Inflammatory macrophage treated with lipopolysaccharide for 4 hours (primary cell): ENCODE results near the gene BAG2.

Experiments
- DNase-seq: peaks from one replicate; pipeline ENCODE4 v3.0.0-alpha.2; 2020

The BAG2 gene

DNA sequence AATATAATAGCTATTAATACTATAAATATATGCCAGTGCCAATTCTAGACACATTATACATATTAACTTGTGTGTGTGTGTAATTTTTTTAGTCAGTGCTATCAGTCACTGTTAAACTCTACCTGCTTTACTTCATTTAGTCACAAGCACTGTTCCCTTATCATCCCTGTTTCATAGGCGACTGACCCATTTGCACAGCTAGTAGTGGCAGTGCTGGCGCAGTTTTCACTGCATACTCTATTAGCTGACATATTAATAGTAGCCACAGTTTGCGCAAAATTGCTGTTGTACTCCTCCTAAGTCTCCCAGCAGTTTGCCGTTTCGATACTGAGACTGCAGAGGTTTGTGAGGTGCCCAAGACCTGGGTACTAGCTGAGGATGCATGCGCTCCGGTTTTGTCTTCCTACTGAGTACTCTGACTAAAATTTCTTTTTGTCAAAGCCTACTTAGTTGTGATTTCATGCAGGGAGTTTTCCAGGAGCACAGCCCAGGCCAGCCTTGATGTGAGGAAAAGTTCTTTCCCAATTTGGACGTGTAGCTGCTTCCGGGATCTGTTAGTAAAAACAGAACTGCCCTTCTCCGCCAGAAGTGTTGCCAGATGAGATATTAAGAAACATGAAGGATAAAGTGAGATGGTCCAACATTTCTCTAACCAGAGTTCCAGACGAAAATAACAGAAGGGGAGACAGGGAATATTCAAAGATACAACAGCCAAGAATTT, 5.6 kb downstream of the BAG2 start:
- DNase-seq, result no peak

DNA sequence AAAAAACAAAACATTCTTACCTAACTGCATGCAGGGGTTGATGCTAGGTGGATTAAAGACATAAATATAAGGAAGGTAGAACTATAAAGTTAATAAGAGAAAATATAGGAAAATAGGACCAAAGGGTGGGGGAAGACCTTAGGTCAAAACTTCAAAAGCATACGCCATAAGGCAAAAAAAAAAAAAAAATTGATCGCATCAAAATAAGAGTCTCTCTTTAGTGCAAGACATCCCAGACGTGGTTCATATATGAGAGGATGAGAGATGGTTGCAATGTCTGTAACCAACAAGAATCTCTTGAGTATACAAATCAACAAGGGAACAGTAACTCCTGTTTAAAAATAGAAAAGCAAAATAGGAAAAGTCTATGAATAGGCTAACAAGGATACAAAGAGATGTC, 8.5 kb downstream of the BAG2 start:
- no peak for DNase-seq

GRCh38 chr6:57182017-57182432, 9.9 kb downstream of the BAG2 start:
- no peak for DNase-seq

GRCh38 chr6:57183336-57183735, 11.2 kb downstream of the BAG2 start:
- DNase-seq, result no peak

DNA sequence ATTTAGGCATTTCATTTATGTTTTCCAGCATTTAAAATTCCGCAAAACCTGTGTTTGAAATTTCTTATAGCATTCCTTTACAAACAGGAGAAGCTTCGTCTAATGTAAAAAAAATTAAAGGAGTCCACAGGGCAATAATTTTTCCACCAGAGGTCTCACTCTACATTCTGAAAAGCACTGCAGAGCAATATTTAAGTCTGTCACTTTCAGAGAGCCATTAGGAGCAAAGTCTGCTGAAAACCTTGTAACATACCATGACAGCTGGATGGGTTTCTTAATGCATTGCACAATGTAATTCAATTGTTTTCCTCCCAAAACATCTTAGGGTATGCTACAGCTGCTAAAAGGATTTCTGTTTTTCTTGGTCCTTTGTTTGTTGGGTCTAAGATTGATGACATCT, 18.0 kb downstream of the BAG2 start:
- DNase-seq, result peak; percentile 5

- no peak for DNase-seq
Observed at GRCh38 chr6:57193177-57193576, 21.1 kb downstream of the BAG2 start.

GRCh38 chr6:57195457-57195856, 23.3 kb downstream of the BAG2 start:
- DNase-seq, result no peak

DNA sequence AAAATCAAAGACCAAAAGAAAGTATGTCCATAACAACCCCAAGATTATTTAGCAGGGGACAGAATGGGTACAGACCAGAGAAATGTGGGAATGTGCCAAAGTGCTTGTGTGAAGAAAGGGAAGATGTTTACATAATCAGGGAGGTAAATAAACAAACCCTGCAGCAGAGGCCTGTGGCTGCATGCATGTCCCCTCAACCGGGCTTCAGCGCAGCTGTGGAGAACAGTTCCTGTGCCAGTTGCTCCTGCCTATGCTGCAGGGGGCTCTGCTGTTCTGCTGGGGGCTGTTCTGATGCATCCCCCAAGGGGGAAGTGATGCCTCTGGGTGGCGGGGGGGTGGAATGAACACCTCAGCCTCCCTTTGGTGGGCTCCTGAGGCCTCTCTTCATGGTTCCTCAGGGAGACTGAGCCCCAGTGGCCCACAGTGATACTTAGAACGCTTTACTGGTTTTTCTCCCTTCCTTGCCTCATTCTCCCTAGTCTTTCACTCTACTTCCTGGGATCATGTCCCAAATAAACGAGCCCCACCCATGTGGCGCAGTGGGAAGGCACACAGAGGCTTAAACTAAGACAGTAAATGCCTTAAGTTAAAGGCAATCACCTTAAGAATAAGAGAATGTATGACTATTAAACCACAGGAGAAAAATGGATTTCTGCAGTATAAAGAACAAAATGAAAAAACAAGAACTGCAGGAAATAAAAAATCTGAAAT, 27.0 kb downstream of the BAG2 start:
- DNase-seq, result no peak

DNA sequence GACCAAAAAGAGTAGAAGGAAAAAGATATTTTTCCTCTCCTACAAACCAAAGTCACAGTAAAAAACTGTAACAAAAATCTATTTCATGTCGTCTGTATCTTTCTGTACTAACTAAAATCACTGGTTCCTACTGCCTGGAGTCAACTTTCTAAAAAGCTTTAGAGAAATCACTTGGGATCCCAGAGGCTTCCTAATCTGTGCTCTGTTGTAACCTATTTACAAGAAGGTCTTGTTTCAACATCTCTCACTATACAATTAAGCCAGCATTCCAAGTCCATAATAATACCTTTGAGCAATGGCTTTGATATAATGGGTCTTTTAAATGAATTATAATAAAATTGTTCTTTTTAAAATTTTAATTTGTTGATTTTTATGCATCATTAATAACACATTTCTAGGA, 29.6 kb downstream of the BAG2 start:
- no peak for DNase-seq

- DNase-seq, result no peak
Observed at GRCh38 chr6:57205550-57206328, 33.6 kb downstream of the BAG2 start.

DNA sequence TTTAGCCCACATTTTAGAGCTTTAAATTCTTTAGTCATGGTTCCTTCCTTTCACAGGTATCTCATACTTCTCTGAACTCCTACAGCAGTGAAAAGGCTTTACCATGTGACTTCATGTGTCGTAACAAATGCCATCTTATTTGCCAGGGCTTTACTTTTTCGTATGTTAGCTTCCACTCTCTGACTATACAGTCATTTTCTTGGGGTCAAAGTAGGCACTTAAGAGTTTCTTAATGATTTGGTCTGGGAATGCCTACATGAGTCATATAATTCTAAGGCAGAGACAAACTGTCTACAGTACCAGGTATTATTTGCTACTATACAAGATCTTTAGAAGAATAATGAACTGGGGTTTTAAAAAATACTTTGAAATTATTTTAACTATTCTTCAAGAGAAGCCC, 35.0 kb downstream of the BAG2 start:
- DNase-seq, result no peak

GRCh38 chr6:57207872-57208271, 35.7 kb downstream of the BAG2 start:
- no peak for DNase-seq

DNA sequence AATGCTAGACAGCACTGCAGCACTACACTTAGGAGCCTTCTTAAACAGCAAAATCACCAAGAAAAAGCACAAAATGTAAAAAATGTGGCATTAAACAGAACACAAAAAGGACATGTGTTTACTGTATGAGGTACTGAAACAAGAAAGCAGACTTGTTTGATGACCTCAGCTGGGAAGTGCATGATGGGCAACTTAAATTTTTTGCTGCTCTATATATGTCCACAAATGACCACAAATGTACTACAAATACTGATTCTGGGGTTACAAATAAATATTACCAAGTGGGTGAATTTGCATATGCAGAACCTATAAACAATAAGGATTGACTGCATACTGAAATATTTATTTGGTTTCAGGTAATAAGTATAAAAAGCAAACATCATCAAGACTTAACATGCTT, 36.9 kb downstream of the BAG2 start:
- DNase-seq, result no peak

- DNase-seq, result no peak
Observed at GRCh38 chr6:57210060-57210459, 37.9 kb downstream of the BAG2 start.

DNA sequence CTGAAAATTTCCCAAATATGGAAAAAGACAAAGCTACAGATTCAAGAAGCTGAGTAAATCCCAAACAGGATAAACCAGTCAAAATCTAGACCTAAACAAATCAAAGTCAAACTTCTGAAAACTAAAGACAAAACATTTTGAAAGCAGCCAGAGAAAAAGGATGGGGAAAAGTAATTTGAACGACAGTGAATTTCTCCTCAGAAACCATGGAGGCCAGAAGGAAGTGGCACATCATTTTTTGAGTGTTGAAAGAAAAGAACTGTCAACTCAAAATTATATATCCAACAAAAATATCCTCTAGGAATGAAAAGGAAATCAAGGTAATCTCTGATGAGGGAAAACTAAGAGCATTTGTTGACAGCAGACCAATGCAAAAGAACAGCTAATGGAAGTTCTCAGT, 43.1 kb downstream of the BAG2 start:
- DNase-seq, result no peak

DNA sequence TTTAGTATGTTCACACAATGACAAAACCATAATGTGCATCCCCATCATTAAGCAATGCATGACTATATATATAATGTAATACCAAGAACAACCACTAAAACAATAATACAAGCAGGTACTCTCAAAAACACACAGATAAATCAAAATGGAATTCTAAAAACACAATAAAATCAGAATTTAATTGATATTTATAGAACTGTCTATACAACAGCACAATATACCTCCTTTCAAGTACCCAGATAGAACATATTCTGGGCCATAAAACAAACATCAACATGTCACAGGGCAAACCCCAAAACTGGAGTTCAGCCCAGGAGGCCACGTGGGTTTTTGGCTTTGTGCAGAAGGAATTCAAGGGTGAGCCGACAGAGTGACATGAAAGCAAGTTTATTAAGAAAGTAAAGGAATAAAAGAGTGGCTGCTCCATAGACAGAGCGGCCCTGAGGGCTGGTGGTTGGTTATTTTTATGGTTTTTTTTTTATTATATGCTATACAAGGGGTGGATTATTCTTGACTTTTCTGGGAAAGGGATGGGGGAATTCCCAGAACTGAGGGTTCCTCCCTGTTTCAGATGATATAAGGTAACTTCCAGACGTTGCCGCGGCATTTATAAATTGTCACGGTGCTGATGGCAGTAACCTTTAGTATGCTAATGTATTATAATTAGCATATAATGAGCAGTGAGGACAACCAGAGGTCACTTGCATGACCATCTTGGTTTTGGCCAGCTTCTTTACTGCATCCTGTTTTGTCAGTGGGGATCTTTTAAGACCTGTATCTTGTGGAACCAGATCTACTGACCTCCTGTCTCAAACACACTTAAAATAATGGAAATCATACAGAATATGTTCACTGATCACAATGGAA, 44.3 kb downstream of the BAG2 start:
- DNase-seq, result peak; percentile 5

- DNase-seq, result no peak
Observed at GRCh38 chr6:57217270-57217669, 45.1 kb downstream of the BAG2 start.

- DNase-seq, result no peak
Observed at GRCh38 chr6:57220083-57220703, 48.1 kb downstream of the BAG2 start.

DNA sequence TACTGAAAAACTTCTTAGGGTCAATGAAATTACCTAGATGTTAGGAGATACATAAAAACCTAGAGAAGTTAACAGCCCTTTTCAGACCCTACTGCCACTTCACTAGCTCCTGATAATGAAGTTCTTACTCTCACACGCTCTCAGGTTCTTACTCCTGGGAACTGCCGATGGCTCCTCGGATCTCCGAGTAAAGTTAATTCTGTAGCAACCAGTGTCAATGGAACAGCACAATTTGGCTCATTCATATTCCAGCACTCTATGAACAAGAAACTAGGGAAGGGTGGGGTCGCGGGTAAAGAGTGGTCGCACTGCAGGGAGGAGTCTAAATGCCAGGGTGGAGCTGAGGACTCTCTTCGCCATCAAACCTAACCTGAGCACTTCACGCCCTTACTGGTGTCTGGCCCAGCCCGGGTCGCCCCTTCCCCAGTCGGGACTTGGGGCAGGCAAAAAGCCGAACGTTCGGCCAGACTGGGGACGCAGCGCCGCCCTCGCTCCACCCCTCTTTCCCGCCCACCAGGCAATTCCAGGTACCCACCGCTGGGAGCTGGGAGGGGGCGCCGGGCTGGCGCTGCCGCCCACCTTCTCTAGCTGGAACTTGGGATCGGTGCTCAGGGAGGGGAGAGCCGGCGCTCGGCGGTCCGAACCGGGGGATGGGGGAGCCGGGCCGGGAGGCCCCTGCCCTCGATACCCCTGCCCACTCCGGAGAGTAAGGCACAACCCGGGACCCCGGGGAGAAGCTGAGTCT, 49.2 kb downstream of the BAG2 start:
- peak; percentile 15 for DNase-seq

GRCh38 chr6:57221936-57222742, 50.0 kb downstream of the BAG2 start, which contains the start of gene RAB23:
RAB23 (minus strand) TSS chr6:57222307; CDS start chr6:57210380, 11,927 bp downstream.
- peak; percentile 72 for DNase-seq

- no peak for DNase-seq
Observed at GRCh38 chr6:57222743-57223077, 50.6 kb downstream of the BAG2 start.
